Measurements from ENCODE around the gene VAV1. TPM values are rescaled to one million over a fixed set of nuclear protein-coding genes. Genes with fewer than 3 reads are reported as not detected.
A peak's percentile ranks its signal among the peaks of the same experiment; 100 is the strongest.
"Not testable (repeated sequence)": the region's sequence is repeated elsewhere in the genome, so short reads cannot be mapped to it uniquely, and the experiment has no call there.

VAV1 gene
- total RNA-seq, 1 donor from 2014 or later: 3.1 TPM

DNA sequence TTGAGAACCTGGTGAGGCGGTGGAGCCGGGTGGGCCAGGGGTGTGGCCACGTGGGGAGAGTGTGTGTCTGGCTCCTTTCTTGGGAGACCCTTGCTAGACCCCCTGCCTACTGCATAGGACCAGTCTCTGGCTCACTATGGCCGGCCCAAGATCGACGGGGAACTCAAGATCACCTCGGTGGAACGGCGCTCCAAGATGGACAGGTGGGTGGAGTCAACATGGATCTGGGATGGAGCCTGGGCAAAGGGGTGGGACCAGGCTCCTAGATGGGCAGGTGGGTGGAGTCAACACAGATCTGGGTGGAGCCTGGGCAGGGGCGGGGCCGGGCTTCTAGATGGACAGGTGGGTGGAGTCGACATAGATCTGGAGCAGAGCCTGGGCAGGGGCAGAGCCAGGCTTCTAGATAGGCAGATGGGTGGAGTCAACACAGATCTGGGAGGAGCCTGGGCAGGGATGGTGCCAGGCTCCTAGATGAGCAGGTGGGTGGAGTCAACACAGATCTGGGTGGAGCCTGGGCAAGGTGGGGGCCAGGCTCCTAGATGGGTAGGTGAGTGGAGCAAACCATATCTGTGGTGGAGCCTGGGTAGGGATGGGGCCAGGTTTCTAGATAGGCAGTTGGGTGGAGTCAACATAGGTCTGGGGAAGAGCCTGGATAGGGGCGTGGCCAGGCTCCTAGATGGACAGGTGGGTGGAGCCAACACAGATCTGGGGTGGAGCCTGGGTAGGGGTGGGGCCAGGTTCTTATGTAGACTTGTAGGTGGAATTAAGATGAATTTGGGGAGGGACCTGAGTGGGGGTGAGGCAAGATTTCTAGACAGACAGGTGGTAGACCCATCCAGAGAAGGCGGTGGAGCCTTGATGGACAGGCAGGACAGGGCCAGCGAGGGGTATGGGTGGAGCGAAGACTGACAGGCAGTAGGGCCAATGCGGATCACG lies 56.5 kb downstream of the VAV1 start:
- peak; percentile 34 for ATAC-seq
- intact Hi-C loops (cut with DNase I): no loop called here
- DNase-seq (ENCODE audit: missing footprints): no peak

DNA sequence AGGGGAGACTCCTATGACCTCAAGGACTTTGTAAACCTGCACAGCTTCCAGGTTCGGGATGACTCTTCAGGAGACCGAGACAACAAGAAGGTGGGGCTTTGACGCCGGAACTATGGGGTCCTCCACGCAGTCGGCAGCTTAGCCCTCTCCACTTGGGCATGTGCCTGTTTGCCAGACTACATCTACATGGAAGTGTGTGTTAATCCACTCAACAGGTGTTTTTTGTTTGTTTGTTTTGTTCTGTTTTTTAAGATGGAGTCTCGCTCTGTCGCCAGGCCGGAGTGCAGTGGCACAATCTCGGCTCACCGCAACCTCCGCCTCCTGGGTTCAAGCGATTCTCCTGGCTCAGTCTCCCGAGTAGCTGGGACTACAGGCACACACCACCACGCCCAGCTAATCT lies 57.3 kb downstream of the VAV1 start:
- DNase-seq (ENCODE audit: missing footprints); intact Hi-C loops (cut with DNase I); ATAC-seq: not testable (repeated sequence)

DNA sequence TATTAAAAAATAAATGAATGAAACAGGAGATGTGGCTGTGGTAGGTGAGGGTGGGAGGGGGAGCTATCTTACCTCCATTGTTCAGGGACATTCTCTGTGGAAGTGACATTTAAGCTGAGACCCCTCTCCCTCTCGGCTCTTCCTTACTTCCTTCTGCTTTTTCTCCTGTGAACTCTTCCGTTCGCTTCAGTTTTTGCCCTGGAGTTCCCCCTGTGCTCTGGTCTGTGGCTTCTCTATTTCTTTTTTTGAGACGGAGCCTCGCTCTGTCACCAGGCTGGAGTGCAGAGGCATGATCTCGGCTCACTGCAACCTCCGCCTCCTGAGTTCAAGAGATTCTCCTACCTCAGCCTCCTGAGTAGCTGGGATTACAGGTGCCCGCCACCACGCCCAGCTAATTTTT lies 58.6 kb downstream of the VAV1 start:
- intact Hi-C loops (cut with DNase I): not testable (repeated sequence)

DNA sequence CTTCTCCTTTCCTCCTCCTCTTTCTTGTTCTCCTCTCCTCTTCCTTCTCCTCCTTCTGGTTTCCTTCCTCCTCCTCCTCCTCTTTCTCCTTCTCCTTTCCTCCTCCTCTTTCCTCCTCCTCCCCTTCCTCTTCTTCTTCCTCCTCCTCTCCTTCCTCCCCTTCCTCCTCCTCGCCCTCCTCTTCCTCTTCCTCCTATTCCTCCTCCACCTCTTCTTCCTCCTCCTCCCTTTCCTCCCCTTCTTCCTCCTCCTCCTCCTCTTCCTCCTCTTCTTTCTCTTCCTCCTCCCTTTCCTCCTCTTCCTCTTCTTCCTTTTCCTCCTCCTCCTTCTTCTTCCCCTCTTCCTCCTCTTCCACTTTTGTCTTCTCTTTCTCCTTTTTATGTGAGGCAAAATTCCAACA lies 59.9 kb downstream of the VAV1 start:
- ATAC-seq (no peak), DNase-seq (ENCODE audit: missing footprints) (no peak)

More for the DNA sequence above, 58.6 kb downstream of the VAV1 start:
- not testable (repeated sequence) for DNase-seq (ENCODE audit: missing footprints); ATAC-seq

DNA sequence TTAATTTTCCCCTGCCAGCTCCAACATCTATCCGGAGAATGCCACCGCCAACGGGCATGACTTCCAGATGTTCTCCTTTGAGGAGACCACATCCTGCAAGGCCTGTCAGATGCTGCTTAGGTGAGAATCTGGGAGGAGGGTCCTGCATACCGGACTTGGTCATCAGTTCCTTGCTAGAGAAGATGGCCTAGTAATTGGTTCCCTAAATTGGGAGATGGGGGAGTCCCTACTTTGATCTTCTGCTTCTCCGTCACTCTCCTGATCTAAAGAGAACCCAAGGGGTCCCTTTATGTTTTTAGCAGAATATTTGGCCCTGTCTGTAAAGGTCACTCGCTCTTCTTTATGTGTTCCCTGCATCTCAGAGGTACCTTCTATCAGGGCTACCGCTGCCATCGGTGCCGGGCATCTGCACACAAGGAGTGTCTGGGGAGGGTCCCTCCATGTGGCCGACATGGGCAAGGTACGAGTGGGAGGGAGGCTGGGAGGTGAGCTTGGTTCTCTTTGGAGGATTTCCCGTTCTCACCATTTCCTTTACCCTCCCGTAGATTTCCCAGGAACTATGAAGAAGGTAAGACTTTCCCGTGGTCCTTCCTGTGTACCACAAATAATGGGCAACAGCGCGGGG lies 60.8 kb downstream of the VAV1 start:
- intact Hi-C loops (cut with DNase I): no loop called here
- DNase-seq (ENCODE audit: missing footprints): no peak
- no peak for ATAC-seq

More for the DNA sequence above, 59.9 kb downstream of the VAV1 start:
- intact Hi-C loops (cut with DNase I): no loop called here

DNA sequence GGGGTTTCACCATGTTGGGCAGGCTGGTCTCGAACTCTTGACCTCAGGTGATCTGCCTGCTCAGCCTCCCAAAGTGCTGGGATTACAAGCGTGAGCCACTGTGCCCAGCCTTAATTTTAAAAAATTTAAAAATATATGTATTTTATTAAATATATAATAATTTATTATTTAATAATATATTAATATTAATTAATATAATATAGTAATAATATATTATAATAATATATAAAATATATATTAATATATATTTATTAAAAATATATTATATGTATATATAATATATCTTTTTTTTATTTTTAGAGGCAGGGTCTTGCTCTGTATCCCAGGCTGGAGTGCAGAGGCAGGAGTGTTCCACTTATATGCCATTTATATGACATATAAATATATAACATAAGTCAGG lies 61.9 kb downstream of the VAV1 start:
- intact Hi-C loops (cut with DNase I): no loop called here
- ATAC-seq (no peak), DNase-seq (ENCODE audit: missing footprints) (no peak)

DNA sequence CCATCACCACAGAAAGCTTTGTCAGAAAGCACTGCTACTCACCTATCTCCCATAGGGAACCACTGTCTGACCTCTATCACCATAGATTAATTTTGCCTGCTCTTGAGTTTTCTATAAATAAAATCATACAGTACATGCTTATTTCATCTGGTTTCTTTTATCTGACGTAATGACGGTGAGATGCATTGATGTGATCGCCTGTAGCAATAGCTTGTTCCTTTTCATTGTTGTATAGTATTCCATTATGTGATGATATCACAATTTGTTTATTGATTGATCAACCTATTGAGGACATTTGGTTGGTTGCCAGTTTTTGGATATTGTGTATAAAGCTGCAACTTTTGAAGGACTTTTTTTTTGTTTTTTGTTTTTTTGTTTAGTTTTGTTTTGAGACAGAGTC lies 63.0 kb downstream of the VAV1 start:
- ATAC-seq: no peak
- no peak for DNase-seq (ENCODE audit: missing footprints)
- intact Hi-C loops (cut with DNase I): no loop called here

DNA sequence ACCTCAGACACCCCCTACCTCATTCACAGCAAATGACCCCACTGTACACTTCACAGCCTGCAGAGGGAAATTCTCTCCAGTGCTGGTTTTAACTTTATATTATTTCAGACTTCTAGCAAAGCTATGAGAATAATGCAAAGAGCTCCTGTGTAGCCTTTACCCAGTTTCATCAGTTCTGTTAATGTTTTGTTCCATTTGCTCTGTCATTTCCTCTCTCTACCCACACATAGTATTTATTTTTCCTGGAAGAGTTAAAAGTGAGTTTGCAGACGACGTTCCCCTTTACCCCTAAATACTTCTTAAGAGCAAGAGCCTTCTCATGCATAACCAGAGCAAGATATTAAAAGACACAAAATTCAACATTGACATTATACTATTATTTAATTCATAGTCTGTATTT lies 65.0 kb downstream of the VAV1 start:
- ATAC-seq (no peak), DNase-seq (ENCODE audit: missing footprints) (no peak)
- intact Hi-C loops (cut with DNase I): no loop called here

DNA sequence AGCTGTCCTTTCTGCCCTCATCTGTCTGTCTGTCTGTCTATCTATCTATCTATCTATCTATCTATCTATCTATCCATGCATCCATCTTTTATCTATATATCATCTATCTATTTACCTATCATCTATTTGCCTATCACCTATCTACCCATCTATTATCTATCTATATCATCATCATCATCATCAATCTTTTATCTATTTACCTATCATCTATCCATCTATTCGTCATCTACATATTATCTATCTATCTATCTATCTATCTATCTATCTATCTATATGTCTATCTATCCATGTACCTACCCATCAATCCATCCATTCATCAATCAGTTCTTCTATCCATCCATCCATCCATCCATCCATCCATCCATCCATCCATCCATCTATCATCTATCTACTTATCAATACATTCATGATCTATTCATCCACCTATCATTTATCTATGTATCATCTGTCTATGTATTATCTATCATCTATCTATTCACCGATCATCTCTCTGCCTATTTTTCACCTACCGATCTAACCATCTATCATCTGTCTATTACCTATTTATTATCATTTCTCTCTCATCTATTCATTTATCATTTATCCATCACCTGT lies 65.7 kb downstream of the VAV1 start:
- intact Hi-C loops (cut with DNase I): no loop called here
- DNase-seq (ENCODE audit: missing footprints) (no peak), ATAC-seq (no peak)

DNA sequence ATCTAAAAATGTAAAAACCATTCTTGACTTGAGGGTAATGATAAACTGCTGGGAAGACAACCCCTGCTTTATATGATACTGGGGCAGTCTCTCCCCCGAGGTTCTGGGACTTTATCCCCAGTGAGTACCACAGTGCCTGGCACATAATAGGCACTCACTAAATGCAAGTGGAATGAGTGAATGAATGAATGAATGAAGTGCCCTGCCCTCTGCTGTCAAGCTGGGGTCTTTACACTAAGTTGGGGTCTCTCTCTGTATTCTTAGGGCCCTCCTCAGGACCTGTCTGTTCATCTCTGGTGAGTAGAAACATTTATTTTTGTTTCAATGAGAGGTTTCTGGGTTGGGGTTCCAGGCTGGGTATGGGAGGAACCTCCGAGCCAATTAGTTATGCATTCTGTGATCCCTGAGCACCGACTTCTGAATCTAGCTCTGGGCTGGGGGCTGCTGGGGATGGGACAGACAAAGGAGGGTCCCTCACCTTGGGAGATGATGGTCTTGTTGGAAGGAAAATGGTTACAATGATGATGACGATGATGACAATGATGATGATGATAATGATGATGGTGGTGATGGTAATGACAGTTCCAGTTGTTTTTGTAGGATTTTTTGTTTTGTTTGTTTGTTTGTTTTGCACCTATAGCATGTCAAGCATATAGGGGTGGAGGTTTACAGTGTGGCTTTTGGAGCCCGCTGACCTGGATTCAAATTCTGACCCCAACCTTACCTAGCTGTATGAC lies 70.5 kb downstream of the VAV1 start:
- ATAC-seq: no peak
- no peak for DNase-seq (ENCODE audit: missing footprints)
- intact Hi-C loops (cut with DNase I): no loop called here

DNA sequence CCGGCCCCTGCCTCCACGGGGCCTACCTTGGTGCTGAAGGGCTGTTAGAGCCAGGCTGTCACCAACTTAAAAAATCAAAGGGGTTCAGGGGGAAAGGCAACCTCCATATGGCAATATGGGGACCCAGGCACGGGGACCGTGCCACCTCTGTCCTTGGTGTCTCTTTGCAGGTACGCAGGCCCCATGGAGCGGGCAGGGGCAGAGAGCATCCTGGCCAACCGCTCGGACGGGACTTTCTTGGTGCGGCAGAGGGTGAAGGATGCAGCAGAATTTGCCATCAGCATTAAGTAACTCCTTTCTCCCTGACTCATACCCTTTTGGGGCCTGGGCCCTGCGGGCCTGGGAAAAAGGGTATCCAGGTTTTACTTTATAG lies 75.3 kb downstream of the VAV1 start:
- ATAC-seq (no peak), DNase-seq (ENCODE audit: missing footprints) (no peak)
- intact Hi-C loops (cut with DNase I): no loop called here

DNA sequence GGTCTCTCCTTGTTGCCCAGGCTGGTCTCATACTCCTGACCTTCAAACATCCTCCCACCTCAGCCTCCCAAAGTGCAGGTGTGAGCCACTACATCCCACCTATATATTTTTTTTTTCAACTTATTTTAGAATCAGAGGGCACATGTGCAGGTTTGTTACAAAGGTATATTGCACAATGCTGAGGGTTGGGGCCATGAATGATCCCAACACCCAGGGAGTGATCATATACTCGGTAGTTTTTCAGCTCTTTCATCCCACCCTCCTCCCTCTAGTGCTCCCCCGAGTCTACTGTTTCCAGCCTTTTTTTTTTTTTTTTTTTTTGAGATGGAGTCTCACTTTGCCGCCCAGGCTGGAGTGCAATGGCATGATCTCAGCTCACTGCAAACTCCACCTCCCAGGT lies 76.5 kb downstream of the VAV1 start:
- DNase-seq (ENCODE audit: missing footprints) (no peak), ATAC-seq (no peak)
- intact Hi-C loops (cut with DNase I): no loop called here

DNA sequence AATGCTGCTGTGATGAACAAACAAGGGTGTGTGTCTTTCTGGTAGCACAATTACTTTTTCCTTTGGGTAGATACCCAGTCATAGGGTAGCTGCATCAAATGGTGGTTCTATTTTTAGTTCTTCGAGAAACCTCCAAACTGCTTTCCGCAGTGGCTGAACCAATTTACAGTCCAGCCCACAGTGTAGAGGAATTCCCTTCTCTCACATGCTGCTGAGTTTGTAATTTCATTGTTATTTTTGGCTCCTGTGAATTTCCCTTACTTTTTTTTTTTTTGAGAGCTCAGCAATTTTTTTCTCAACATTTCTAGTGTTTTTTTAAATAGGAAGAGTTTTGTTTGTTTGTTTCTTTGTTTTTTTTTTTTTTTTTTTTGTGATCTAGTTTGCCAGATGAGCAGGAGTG lies 77.4 kb downstream of the VAV1 start:
- ATAC-seq (no peak), DNase-seq (ENCODE audit: missing footprints) (no peak)
- intact Hi-C loops (cut with DNase I): no loop called here

DNA sequence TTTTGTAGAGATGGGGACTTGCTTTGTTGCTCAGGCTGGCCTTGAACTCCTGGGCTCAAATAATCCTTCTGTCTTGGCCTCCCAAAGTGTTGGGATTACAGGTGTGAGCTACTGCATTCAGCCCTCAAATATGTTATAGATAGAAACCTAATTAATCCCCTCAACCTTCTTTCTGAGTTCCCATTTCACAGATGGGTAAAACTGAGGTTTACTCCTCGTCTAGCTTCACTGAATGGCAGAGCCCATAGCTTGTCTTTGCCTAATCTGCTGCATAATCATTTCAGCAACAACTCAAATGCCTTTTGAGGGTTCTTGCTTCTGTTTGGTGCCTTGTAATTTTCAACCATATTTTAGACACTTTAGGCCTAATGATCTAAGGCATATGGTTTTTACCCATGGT lies 78.9 kb downstream of the VAV1 start:
- intact Hi-C loops (cut with DNase I): no loop called here
- no peak for ATAC-seq

DNA sequence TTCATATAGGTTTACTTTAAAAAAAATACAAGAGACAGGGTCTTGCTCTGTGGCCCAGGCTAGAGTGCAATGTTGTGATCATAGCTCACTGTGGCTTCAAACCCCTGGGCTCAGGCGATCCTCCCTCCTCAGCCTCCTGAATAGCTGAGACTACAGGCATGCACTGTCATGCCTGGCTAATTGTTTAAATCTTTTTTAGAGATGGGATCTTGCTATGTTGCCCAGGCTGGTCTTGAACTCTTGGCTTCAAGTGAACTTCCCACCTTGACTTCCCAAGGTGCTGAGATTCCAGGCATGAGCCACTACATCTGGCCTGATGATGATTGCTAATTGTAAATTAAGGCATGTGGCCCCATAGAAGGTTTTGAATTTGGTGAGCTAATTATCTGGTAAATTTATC lies 79.5 kb downstream of the VAV1 start:
- intact Hi-C loops (cut with DNase I): no loop called here
- no peak for DNase-seq (ENCODE audit: missing footprints)
- ATAC-seq: no peak

More for the DNA sequence above, 78.9 kb downstream of the VAV1 start:
- DNase-seq (ENCODE audit: missing footprints): no peak

DNA sequence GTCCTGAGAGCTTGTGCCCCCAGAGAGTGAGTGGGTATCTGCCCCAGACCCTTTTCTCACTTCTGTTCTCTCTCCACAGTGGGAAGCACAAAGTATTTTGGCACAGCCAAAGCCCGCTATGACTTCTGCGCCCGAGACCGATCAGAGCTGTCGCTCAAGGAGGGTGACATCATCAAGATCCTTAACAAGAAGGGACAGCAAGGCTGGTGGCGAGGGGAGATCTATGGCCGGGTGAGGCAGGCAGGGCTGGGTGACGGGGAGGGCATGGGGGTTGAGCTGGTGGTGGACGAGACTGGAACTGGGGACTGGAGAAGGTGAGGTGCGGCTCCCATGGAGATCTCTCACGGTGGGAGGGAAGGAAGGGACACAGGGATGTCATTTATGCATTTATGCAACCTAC lies 81.4 kb downstream of the VAV1 start:
- ATAC-seq (no peak), DNase-seq (ENCODE audit: missing footprints) (no peak)
- intact Hi-C loops (cut with DNase I): no loop called here

DNA sequence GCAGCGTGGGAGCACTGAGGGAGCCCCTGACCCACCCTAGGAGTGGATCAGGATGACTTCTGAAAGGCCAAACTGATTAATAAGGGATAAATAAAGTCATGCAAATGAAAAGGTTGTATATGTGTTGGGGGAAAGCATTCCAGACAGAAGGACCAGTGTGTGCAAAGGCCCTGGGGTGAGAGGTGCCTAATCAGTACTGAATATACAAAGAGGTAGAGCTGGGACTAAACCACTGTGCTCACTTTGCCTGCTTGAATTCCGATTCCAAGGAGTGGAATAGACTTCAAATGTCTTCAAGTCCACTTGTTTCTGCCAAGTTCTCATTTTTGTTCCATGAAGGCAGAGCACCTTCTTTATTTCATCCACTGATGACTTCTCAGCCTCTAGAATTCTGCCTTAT lies 82.2 kb downstream of the VAV1 start:
- ATAC-seq (no peak), DNase-seq (ENCODE audit: missing footprints) (no peak)
- intact Hi-C loops (cut with DNase I): no loop called here

DNA sequence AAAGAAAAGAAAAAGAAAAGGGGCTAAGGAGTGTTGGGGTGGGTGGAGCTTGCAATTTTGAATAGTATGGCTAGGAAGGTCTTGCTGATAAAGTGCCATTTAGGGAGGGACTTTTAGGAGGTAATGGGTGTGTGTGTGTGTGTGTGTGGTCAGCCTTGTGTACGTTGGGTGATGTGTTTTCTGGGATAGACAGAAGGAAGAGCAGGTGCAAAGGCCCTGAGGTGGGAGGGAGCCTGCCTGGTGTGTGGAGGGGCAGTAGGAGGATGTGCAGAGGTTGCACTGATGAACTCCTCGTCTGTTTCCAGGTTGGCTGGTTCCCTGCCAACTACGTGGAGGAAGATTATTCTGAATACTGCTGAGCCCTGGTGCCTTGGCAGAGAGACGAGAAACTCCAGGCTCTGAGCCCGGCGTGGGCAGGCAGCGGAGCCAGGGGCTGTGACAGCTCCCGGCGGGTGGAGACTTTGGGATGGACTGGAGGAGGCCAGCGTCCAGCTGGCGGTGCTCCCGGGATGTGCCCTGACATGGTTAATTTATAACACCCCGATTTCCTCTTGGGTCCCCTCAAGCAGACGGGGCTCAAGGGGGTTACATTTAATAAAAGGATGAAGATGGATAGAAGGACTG lies 84.4 kb downstream of the VAV1 start:
- no peak for ATAC-seq
- no peak for DNase-seq (ENCODE audit: missing footprints)
- intact Hi-C loops (cut with DNase I): no loop called here
